Muscle of arm (tissue), 12 donors: ENCODE measurements around the gene OGDH. TPM values are rescaled to one million over a fixed set of nuclear protein-coding genes. Genes with fewer than 3 reads are reported as not detected.
A peak's percentile ranks its signal among the peaks of the same experiment; 100 is the strongest.
"Not testable (repeated sequence)": the region's sequence is repeated elsewhere in the genome, so short reads cannot be mapped to it uniquely, and the experiment has no call there.

Experiments used
- DNase-seq: peaks from one replicate; pipeline ENCODE4 v3.0.0-alpha.2; 2013
- polyA plus RNA-seq, 12 donors: library from polyadenylated mRNA; unstranded; fragments of 120-200 nt; gene quantifications; one replicate each; pipeline ENCODE4 v1.2.1, GENCODE V29; 2013; ENCODE audit not compliant: insufficient read length in 12 of 12

The OGDH gene
- polyA plus RNA-seq, 12 donors: 39.0 to 69.0 (median 58.2) TPM; not detected in 1

DNA sequence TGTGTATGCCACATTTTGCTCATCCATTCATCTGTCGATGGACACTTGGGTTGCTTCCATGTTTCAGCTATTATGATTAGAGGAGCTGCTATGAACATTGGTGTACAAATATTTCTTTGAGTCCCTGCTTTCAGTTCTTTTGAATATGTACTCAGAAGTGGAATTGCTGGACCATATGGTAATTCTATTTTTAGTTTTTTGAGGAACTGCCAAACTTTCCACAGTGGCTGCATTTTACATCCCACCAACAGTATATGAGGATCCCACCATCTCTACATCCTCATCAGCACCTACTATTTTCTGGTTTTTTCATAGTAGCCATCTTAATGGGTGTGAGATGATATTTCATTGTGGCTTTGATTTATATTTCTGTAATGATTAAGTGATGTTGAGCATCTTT lies 97.5 kb downstream of the OGDH start:
- DNase-seq: peak; percentile 17

- no peak for DNase-seq
Observed at GRCh38 chr7:44705434-44705833, 99.0 kb downstream of the OGDH start.

GRCh38 chr7:44706788-44707557 lies 100.5 kb downstream of the OGDH start:
- no peak for DNase-seq

DNA sequence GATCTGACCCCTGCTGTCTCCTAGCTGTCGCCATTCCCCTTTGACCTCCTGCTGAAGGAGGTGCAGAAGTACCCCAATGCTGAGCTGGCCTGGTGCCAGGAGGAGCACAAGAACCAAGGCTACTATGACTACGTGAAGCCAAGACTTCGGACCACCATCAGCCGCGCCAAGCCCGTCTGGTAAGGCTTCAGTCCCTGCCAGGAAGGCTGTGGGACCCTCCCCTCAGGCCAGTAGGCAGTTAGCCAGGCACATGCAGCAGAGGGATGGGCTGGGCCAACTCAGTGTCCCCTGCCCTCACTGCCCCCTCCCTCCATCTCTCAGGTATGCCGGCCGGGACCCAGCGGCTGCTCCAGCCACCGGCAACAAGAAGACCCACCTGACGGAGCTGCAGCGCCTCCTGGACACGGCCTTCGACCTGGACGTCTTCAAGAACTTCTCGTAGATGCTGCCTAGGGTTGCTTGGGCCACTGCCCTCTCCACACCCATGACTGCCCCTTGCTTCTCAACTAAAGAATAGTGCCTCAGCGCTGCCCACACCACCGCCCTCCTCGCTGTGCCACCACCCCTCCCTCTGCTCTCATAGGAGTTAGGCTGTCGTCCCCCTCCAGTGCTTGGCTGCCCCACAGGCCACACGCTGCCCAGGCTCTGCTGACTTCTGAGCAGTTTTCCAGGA lies 101.3 kb downstream of the OGDH start:
- no peak for DNase-seq

- DNase-seq: no peak
Observed at GRCh38 chr7:44709011-44709915, 102.8 kb downstream of the OGDH start.

DNA sequence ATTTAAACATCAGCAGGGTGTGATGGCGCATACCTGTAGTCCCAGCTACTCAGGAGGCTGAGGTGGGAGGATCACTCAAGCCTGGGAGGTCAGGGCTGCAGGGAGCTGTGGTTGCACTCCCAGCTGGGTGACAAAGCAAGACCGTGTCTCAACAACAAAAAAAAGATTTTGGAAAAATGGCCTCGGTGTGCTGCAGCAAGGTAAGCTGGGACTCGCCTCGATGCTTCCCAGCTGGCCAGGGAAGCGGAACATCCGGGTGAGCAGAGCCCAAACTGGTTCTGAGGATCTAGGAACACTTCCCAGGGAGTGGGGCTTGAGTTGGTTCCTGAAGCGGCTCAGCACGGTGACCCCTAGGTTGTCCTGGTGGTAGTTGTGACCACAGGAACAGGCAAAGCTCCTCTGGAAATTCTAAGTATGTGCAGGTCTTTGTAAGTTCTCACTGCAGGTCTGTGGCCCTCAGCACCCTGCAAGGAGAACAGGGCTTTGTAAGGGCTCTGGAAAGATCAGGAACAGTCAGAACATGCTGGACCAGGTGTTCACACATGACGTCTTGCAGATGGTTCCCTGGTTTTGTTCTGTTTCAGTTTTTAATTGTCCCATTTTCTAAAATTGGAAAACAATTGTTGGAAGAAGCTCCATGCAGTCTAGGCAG lies 103.6 kb downstream of the OGDH start:
- DNase-seq: no peak

DNA sequence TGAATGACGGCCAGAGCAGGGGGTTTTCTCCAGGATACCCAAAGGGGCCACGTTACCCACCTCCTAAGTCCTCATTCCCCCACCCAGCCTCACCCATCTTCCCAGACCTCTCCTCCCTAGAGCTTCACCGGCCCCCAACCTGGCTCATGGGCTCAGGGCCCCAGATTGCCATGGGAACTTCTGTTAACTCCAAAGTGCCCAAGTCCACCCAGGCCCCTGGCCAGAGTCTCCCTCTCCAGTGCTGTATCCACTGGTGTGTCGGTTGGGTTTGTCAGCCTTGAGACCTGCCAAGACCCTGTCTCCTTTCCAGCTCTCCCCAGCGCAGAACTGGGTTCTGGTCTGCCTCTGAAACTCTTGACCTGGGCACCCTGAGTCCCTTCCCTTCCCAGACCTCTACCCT lies 105.1 kb downstream of the OGDH start:
- no peak for DNase-seq

DNA sequence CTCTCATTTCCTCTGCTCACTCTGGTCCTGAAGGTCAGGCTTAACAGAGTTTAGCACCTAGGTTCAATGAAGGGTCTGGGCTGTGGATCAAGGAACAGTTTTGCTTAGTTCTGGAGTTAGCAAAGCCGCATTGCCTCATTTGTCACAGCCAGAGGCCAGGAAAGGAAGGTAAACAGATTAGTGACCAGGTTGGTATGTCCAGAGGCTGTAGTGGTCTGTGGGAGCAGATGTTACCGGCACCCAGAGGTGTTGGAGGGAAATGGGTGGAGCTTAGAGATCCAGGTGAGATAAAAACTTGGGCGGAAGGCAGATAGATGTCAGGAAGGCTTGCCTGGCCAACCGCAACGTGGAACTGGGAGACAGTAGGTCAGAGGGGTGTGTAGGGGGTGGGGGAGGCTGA lies 105.6 kb downstream of the OGDH start:
- DNase-seq: no peak

DNA sequence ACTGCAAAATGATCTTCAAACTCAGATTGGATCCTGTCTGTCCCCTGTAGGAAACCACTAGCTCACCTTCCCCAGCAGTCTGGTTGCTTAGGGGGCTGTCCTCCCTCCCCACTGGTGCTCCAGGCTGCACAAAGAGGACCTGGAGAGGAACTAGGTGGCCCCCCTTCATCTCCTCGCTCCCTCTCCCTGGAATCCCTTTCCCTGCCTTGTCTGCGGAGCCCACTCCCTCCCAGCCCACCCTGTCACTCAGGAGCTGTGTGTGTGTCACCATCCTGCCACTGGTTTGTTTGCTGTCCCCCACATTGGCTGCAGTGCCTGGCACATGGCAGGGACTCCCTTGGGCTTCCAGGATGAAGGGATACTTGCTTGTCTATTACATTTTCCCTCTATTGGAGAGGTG lies 106.7 kb downstream of the OGDH start:
- no peak for DNase-seq

- DNase-seq: no peak
Observed at GRCh38 chr7:44713680-44714335, 107.4 kb downstream of the OGDH start.

GRCh38 chr7:44716205-44716604 lies 109.8 kb downstream of the OGDH start:
- no peak for DNase-seq

DNA sequence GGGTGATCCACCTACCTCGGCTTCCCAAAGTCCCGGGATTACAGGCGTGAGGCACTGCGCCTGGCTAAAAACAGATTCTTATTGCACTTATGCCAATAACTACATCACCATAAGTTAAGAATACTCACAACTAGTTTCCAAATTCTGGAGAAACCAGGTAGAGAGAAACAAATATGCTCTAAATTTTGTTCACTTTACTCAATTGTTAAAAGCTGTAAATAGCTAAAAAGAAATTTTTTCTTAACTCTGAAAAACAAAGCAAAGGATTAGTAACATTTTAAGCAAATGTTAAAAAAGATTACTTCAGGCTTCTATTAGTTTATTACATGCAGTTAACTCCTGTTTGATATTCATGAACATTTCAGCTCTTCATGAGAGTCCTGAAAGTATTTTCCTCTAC lies 113.9 kb downstream of the OGDH start:
- no peak for DNase-seq

GRCh38 chr7:44724276-44724675 lies 117.8 kb downstream of the OGDH start:
- no peak for DNase-seq

- DNase-seq: not testable (repeated sequence)
Observed at GRCh38 chr7:44726250-44726649, 119.8 kb downstream of the OGDH start.

GRCh38 chr7:44727158-44727936 lies 120.9 kb downstream of the OGDH start:
- DNase-seq: no peak

DNA sequence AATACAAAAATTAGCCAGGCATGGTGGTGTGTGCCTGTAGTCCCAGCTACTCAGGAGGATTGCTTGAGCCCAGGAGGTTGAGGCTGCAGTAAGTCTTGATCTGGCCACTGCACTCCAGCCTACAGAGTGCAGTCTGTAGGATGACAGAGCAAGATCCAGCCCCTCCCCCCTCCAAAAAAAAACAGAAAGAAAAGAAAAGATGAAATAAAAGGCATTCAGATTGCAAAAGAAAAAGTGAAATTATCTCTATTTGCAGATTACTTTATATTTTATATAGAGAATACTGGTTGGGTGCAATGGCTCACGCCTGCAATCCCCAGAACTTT lies 121.5 kb downstream of the OGDH start:
- DNase-seq: no peak

GRCh38 chr7:44729949-44730590 lies 123.6 kb downstream of the OGDH start:
- no peak for DNase-seq

DNA sequence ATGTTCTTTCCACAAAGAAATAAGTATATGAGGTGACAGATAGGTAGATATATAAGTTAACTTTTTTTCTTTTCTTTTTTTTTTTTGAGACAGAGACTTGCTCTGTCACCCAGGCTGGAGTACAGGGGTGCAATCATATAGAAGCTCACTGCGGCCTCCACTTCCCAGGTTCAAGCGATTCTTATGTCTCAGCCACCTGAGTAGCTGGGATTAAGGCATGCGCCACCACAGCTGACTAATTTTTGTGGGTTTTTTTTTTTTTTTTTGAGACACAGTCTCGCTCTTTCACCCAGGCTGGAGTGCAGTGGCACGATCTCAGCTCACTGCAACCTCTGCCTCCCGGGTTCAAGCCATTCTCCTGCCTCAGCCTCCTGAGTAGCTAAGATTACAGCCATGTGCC lies 126.5 kb downstream of the OGDH start:
- DNase-seq: not testable (repeated sequence)

DNA sequence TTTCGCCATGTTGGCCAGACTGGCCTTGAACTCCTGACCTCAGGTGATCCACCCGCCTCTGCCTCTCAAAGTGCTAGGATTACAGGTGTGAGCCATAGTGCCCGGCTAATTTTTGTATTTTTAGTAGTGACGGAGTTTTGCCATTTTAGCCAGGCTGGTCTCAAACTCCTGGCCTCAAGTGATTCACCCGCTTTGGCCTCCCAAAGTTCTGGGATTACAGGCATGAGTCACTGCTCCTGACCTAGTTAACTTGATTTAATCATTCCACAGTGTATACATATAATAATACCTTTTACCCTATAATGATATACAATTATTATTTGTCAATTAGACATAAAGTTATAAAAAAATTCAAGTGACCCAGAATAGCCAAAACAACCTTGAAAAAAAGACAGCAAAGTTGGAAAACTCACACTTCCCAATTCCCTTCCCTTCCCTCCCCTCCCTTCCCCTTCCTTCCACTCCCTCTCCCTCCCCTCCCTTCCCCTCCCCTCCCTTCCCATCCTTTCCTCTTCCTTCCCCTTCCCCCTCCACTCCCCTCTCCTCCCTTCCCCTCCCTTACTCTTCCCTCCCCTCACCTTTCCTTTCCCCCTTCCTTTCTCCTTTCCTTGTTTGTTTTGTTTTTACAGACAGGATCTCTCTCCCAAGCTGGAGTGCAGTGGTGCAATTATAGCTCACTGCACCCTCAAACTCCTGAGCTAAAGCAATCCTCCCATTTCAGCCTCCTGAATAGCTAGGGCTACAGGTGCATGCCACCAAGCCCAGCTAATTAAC lies 127.5 kb downstream of the OGDH start:
- DNase-seq: no peak
